Prostate gland (tissue), 2 donors: ENCODE results near the gene KCNH2. TPM values are rescaled to one million over a fixed set of nuclear protein-coding genes. Genes with fewer than 3 reads are reported as not detected.

Experiments used
- DNase-seq: peaks from one replicate; pipeline ENCODE4 v3.0.0-alpha.2; 2019; ENCODE audit warnings: low spot score
- H3K27ac ChIP-seq, 2 donors: fragments of 200-600 bp; sonication (generic); 2 replicates each; pipeline ENCODE4 v1.5.1; 2017 to 2019
- H3K27me3 ChIP-seq: fragments of 200-600 bp; sonication (generic); replicated peaks from 2 replicates; pipeline ENCODE4 v1.5.1; 2019; ENCODE audit not compliant: insufficient read depth
- H3K36me3 ChIP-seq, 2 donors: fragments of 200-600 bp; sonication (generic); 1 replicate in 1 of 2; 2 replicates in 1 of 2; pipeline versions ENCODE4 v1.5.1 to v1.8.1; 2017 to 2019
- H3K4me1 ChIP-seq: fragments of 200-600 bp; sonication (generic); replicated peaks from 2 replicates; pipeline ENCODE4 v1.5.1; 2019
- H3K4me3 ChIP-seq, 2 donors: fragments of 200-600 bp; sonication (generic); 2 replicates each; pipeline ENCODE4 v1.5.1; 2017 to 2019
- H3K9me3 ChIP-seq: fragments of 200-600 bp; sonication (generic); 2 replicates; pipeline ENCODE4 v1.5.1; 2017
- CTCF ChIP-seq, 4 experiments: fragments of 200-600 bp in 2 of 4; fragments of 450-650 bp in 2 of 4; sonication (generic) in 2 of 4; IDR thresholded peaks; 1 replicate in 3 of 4; 2 replicates in 1 of 4; pipeline ENCODE4 v1.5.1; 2016 to 2019; ENCODE audit warnings: antibody characterized with exemption in 4 of 4, mild to moderate bottlenecking in 2 of 4, moderate library complexity in 2 of 4
- POLR2A ChIP-seq: fragments of 450-650 bp; IDR thresholded peaks from one replicate; pipeline ENCODE4 v1.6.1; 2016; ENCODE audit warnings: antibody characterized with exemption, mild to moderate bottlenecking
- POLR2AphosphoS5 ChIP-seq: sonication (generic); formaldehyde crosslinking; IDR thresholded peaks from one replicate; pipeline ENCODE4 v1.6.1; 2017; ENCODE audit warnings: antibody characterized with exemption
- WGBS: methylation state at CpG from one replicate; pipeline ENCODE4 v1.1.5; 2018; 5-methylcytosine and 5-hydroxymethylcytosine counted together
- intact Hi-C: fragments of 100-400 bp; cut with DNase I; formaldehyde crosslinking; loops from one replicate; pipeline ENCODE4 v1.14.2; 2022
- total RNA-seq, 2 donors: library from RNA; depleted of rRNA; stranded (reverse); fragments of >200 nt; gene quantifications; one replicate each; pipeline ENCODE4 v1.1.0, GENCODE V29; 2016

KCNH2 gene
- total RNA-seq, 2 donors from 2014 or later = 10.1 to 184 TPM

GRCh38 chr7:150970424-150970823 is 7.7 kb downstream of the KCNH2 start:
- no peaks in the 10 kb centered on the region for H3K9me3 ChIP-seq
- H3K27me3 ChIP-seq = no peaks in the 10 kb centered on the region
- intact Hi-C loops = no loop called here
- TF ChIP-seq POLR2AphosphoS5 = no peak
- TF ChIP-seq CTCF (IDR thresholded peaks at IDR 0.05) = no peak
- no peak for TF ChIP-seq POLR2A
- H3K4me3 ChIP-seq = no peak overlapping the region
- H3K36me3 ChIP-seq = no peaks in the 10 kb centered on the region
- no peak overlapping the region for H3K27ac ChIP-seq
- no peaks in the 10 kb centered on the region for H3K4me1 ChIP-seq
- 81% methylated on average over 10 of the region's 11 CpGs for WGBS
- no peak for DNase-seq

GRCh38 chr7:150969475-150969874 is 8.6 kb downstream of the KCNH2 start:
- Histone ChIP-seq H3K27ac (no peak overlapping the region), H3K9me3 (no peaks in the 10 kb centered on the region), H3K4me1 (no peaks in the 10 kb centered on the region), H3K4me3 (no peak overlapping the region), H3K27me3 (no peaks in the 10 kb centered on the region), H3K36me3 (no peaks in the 10 kb centered on the region)
- intact Hi-C loops = loop anchor here (10.0 kb wide), 1 partner anchor 115 kb away; the partner anchor contains the start of genes AGAP3, FASTK and TMUB1
- TF ChIP-seq CTCF (IDR thresholded peaks at IDR 0.05) (no peak), POLR2A (no peak), POLR2AphosphoS5 (no peak)
- no peak for DNase-seq
- 42% methylated on average over 7 of the region's 7 CpGs for WGBS

- intact Hi-C loops = loop anchor here (10.0 kb wide), 1 partner anchor 116 kb away; the partner anchor contains the start of genes AGAP3, FASTK and TMUB1
- WGBS = 18% methylated on average over 16 of the region's 16 CpGs
- Histone ChIP-seq H3K36me3 (no peaks in the 10 kb centered on the region), H3K4me1 (no peaks in the 10 kb centered on the region), H3K27me3 (no peaks in the 10 kb centered on the region), H3K9me3 (no peaks in the 10 kb centered on the region), H3K4me3 (no peak overlapping the region), H3K27ac (no peak overlapping the region)
- DNase-seq = no peak
- TF ChIP-seq POLR2AphosphoS5 = no peak
- no peak for TF ChIP-seq CTCF (IDR thresholded peaks at IDR 0.05)
- TF ChIP-seq POLR2A = no peak
Observed at GRCh38 chr7:150968734-150969372, 9.3 kb downstream of the KCNH2 start.

GRCh38 chr7:150968056-150968733 is 9.9 kb downstream of the KCNH2 start:
- intact Hi-C loops = loop anchor here (10.0 kb wide), 1 partner anchor 117 kb away; the partner anchor contains the start of genes AGAP3, FASTK and TMUB1
- DNase-seq = no peak
- TF ChIP-seq CTCF (IDR thresholded peaks at IDR 0.05) (no peak), POLR2AphosphoS5 (no peak), POLR2A (no peak)
- 83% methylated on average over 15 of the region's 15 CpGs for WGBS
- no peaks in the 10 kb centered on the region for H3K9me3 ChIP-seq
- no peaks in the 10 kb centered on the region for H3K36me3 ChIP-seq
- H3K27me3 ChIP-seq = no peaks in the 10 kb centered on the region
- no peak overlapping the region for H3K4me3 ChIP-seq
- H3K4me1 ChIP-seq = no peaks in the 10 kb centered on the region
- H3K27ac ChIP-seq = no peak overlapping the region
